GM11168 (cell line): Measurements from ENCODE around the gene TNFRSF4.

Source experiments
- in situ Hi-C: fragments of 300-500 bp; cut with MboI; formaldehyde crosslinking; loops from one replicate; pipeline ENCODE4 v1.12.0; 2022; ENCODE audit warnings: low sequenced_read_pairs; ENCODE audit not compliant: unreplicated experiment

Gene TNFRSF4

GRCh38 chr1:1235016-1235744 lies 21.2 kb upstream of the TNFRSF4 start:
- in situ Hi-C loops, result no loop called here

- in situ Hi-C loops, result no loop called here
Measured at GRCh38 chr1:1234180-1234808, 20.3 kb upstream of the TNFRSF4 start.

- in situ Hi-C loops, result no loop called here
Measured at GRCh38 chr1:1233567-1233892, 19.6 kb upstream of the TNFRSF4 start.

GRCh38 chr1:1232796-1233566 lies 19.0 kb upstream of the TNFRSF4 start:
- in situ Hi-C loops, result no loop called here

- in situ Hi-C loops, result no loop called here
Measured at GRCh38 chr1:1232208-1232795, 18.3 kb upstream of the TNFRSF4 start, which contains the start of gene B3GALT6. Gene B3GALT6 (plus strand): TSS chr1:1232237. CDS start chr1:1232279, 42 bp downstream.

- in situ Hi-C loops, result no loop called here
Measured at GRCh38 chr1:1231400-1232207, 17.7 kb upstream of the TNFRSF4 start, which contains the start of gene SDF4. Gene SDF4 (minus strand): TSS chr1:1232001. CDS start chr1:1228772, 3,229 bp downstream.

GRCh38 chr1:1230656-1231399 lies 16.9 kb upstream of the TNFRSF4 start:
- in situ Hi-C loops, result no loop called here

GRCh38 chr1:1229770-1230169 lies 15.8 kb upstream of the TNFRSF4 start:
- in situ Hi-C loops, result no loop called here

GRCh38 chr1:1228596-1229321 lies 14.8 kb upstream of the TNFRSF4 start:
- in situ Hi-C loops, result no loop called here

- in situ Hi-C loops, result no loop called here
Measured at GRCh38 chr1:1228187-1228586, 14.2 kb upstream of the TNFRSF4 start.

GRCh38 chr1:1227386-1227785 lies 13.4 kb upstream of the TNFRSF4 start:
- in situ Hi-C loops, result no loop called here

- in situ Hi-C loops, result no loop called here
Measured at GRCh38 chr1:1226566-1227362, 12.8 kb upstream of the TNFRSF4 start.

GRCh38 chr1:1225913-1226312 lies 12.0 kb upstream of the TNFRSF4 start:
- in situ Hi-C loops, result no loop called here

GRCh38 chr1:1225238-1225845 lies 11.4 kb upstream of the TNFRSF4 start:
- in situ Hi-C loops, result no loop called here

- in situ Hi-C loops, result no loop called here
Measured at GRCh38 chr1:1223891-1224290, 9.9 kb upstream of the TNFRSF4 start.

- in situ Hi-C loops, result no loop called here
Measured at GRCh38 chr1:1223321-1223720, 9.4 kb upstream of the TNFRSF4 start.

- in situ Hi-C loops, result no loop called here
Measured at GRCh38 chr1:1222575-1223225, 8.7 kb upstream of the TNFRSF4 start.
